Right lobe of liver (tissue), 6 donors: ENCODE data around the gene PRDM15. TPM values are rescaled to one million over a fixed set of nuclear protein-coding genes. Genes with fewer than 3 reads are reported as not detected.

Source experiments
- ATAC-seq, 4 donors: fragments of 200-7000 bp; cut with Tn5 transposase; one replicate each; pipeline ENCODE4 v1.9.1; 2020; ENCODE audit warnings: mild to moderate bottlenecking in 4 of 4, moderate library complexity in 4 of 4
- DNase-seq, 3 donors: peaks; one replicate each; pipeline ENCODE4 v3.0.0-alpha.2; 2020
- H3K27ac ChIP-seq, 3 donors: fragments of 200-600 bp; one replicate each; pipeline ENCODE4 v1.8.0; 2022
- H3K27me3 ChIP-seq, 2 donors: fragments of 200-600 bp; one replicate each; pipeline ENCODE4 v1.8.0; 2022
- H3K36me3 ChIP-seq, 4 donors: fragments of 200-600 bp; sonication (generic) in 1 of 4; one replicate each; pipeline versions ENCODE4 v1.5.1 to v1.8.0; 2017 to 2022; ENCODE audit warnings: control low read depth in 1 of 4
- H3K4me1 ChIP-seq, 4 donors: fragments of 200-600 bp; sonication (generic) in 1 of 4; one replicate each; pipeline versions ENCODE4 v1.5.1 to v1.8.0; 2017 to 2022; ENCODE audit warnings: control low read depth in 1 of 4
- H3K4me3 ChIP-seq, 3 donors: fragments of 200-600 bp; one replicate each; pipeline ENCODE4 v1.8.0; 2022
- H3K9me3 ChIP-seq, 4 donors: fragments of 200-600 bp; sonication (generic) in 1 of 4; one replicate each; pipeline versions ENCODE4 v1.5.1 to v1.8.0; 2017 to 2022; ENCODE audit warnings: control low read depth in 1 of 4
- CTCF ChIP-seq, 4 donors: fragments of 200-600 bp in 3 of 4; fragments of 450-650 bp in 1 of 4; IDR thresholded peaks; one replicate each; pipeline versions ENCODE4 v1.5.1 to v1.8.0; 2016 to 2022; ENCODE audit warnings: antibody characterized with exemption in 4 of 4, mild to moderate bottlenecking in 2 of 4
- POLR2A ChIP-seq: fragments of 450-650 bp; IDR thresholded peaks from one replicate; pipeline ENCODE4 v1.6.1; 2017; ENCODE audit warnings: antibody characterized with exemption, mild to moderate bottlenecking
- WGBS: methylation state at CpG from one replicate; pipeline ENCODE4 v1.1.6; 2018; ENCODE audit warnings: low coverage, low lambda C conversion rate; ENCODE audit not compliant: insufficient coverage; ENCODE audit errors: missing lambda C conversion rate; 5-methylcytosine and 5-hydroxymethylcytosine counted together
- intact Hi-C, 2 donors: fragments of 100-400 bp; cut with DNase I; formaldehyde crosslinking; loops; one replicate each; pipeline versions ENCODE4 v1.11.2 to v1.14.1; 2022
- total RNA-seq, 6 experiments: library from RNA; depleted of rRNA in 2 of 6; stranded (reverse); fragments of >200 nt in 2 of 6; fragmentation: NEBNext Ultra II Directional in 3 of 6; extraction: Animal tissue kit (Norgen Biotek cat#: 25700) in 3 of 6; gene quantifications; one replicate each; pipeline versions ENCODE4 v1.1.0 to v1.2.4, GENCODE V29; 2016 to 2023
- donor health status: DM: no; HTN: yes; CAD: no.
- donor health status: DM: no; HTN: no; CAD: no.
- donor health status: DM: no; HTN: no; CAD: no.
- donor health status: DM: no; HTN: yes; CAD: no.
- donor health status: DM: no; HTN: yes; CAD: no.

PRDM15 gene
- total RNA-seq, 6 experiments from 2014 or later, result 1.9 to 4.0 (median 2.7) TPM

DNA sequence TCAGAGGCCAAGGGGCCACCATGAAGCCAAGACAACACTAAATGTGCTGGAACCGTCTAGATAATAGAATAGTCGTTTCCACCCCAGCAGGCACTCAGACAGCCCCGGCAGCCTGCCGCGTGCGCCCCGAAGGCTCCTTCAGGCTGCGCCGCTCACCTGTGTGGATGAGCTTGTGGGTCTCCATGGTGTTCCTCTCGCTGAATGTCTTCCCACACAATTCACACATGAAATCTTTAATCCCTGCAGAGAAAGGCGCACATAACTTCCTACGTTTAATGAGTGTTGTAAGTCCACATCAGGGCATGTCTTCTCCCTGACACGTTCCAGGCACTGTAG is 68.6 kb downstream of the PRDM15 start:
- Histone ChIP-seq H3K4me3 (no peak overlapping the region), H3K27me3 (no peaks in the 10 kb centered on the region), H3K27ac (no peak overlapping the region), H3K9me3 (no peaks in the 10 kb centered on the region), H3K4me1 (no peaks in the 10 kb centered on the region), H3K36me3 (peaks cover 0 to 5% (median 0%) of the 10 kb centered on the region in 4 donors)
- DNase-seq (no peak), ATAC-seq (no peak)
- WGBS, result 92% methylated on average over 4 of the region's 13 CpGs
- TF ChIP-seq CTCF (IDR thresholded peaks at IDR 0.05), result no peak
- TF ChIP-seq POLR2A, result no peak
- intact Hi-C loops, result no loop called here

- no peaks in the 10 kb centered on the region for H3K9me3 ChIP-seq
- TF ChIP-seq POLR2A (no peak), CTCF (IDR thresholded peaks at IDR 0.05) (no peak)
- no peaks in the 10 kb centered on the region for H3K4me1 ChIP-seq
- peak in 1 of 4 donors; percentile 28 for ATAC-seq
- H3K27ac ChIP-seq, result no peak overlapping the region
- H3K36me3 ChIP-seq, result peaks cover 0 to 5% (median 0%) of the 10 kb centered on the region in 4 donors
- intact Hi-C loops, result no loop called here
- 87% methylated on average over 4 of the region's 34 CpGs for WGBS
- no peak overlapping the region for H3K4me3 ChIP-seq
- H3K27me3 ChIP-seq, result no peaks in the 10 kb centered on the region
- no peak for DNase-seq
These were observed 69.1 kb downstream of the PRDM15 start for GRCh38 chr21:41809891-41810596.

DNA sequence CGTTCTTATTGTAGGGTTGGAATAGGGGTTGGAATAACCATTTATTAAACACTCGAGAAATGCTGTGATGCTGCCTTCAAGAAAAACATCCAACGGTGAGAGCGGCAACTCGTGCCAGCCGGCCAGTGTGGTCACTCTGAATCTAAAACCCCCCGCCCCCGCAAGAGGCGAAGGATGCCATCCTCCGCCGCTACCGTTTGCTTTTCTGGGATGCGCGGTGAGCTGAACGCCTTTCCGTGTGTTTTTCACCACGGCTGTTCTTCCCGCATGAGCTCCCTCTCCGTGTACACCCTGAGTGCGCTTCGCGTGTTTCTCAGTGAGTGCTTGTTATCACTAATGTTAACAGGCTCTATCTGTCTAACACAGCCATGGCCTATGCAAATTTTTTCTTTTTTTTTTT is 70.3 kb downstream of the PRDM15 start:
- TF ChIP-seq POLR2A (no peak), CTCF (IDR thresholded peaks at IDR 0.05) (no peak)
- no peak overlapping the region for H3K4me3 ChIP-seq
- 95% methylated on average over 20 of the region's 22 CpGs for WGBS
- intact Hi-C loops, result no loop called here
- DNase-seq (no peak), ATAC-seq (no peak)
- H3K27ac ChIP-seq, result no peak overlapping the region
- no peaks in the 10 kb centered on the region for H3K4me1 ChIP-seq
- H3K27me3 ChIP-seq, result no peaks in the 10 kb centered on the region
- peaks cover 0 to 4% (median 0%) of the 10 kb centered on the region in 4 donors for H3K36me3 ChIP-seq
- no peaks in the 10 kb centered on the region for H3K9me3 ChIP-seq

GRCh38 chr21:41808094-41808493 is 71.0 kb downstream of the PRDM15 start:
- ATAC-seq (no peak), DNase-seq (no peak)
- no peak for TF ChIP-seq POLR2A
- TF ChIP-seq CTCF (IDR thresholded peaks at IDR 0.05), result no peak
- Histone ChIP-seq H3K27me3 (no peaks in the 10 kb centered on the region), H3K36me3 (peaks cover 0 to 4% (median 0%) of the 10 kb centered on the region in 4 donors), H3K9me3 (no peaks in the 10 kb centered on the region), H3K4me3 (no peak overlapping the region), H3K4me1 (no peaks in the 10 kb centered on the region), H3K27ac (no peak overlapping the region)
- WGBS, result 87% methylated on average over 3 of the region's 18 CpGs
- intact Hi-C loops, result no loop called here
